NCI-H1694 (cell line): Measurements from ENCODE around the gene ASIC4.

Source experiments
- DNase-seq: peaks from one replicate; lab custom pipeline; 2025; lab: John Stamatoyannopoulos, UW

ASIC4 gene

GRCh38 chr2:219497495-219498279 is 16.6 kb upstream of the ASIC4 start:
- no peak for DNase-seq

- peak; percentile 98 for DNase-seq
These were observed 15.8 kb upstream of the ASIC4 start, which contains the start of gene GMPPA for GRCh38 chr2:219498280-219499057. GMPPA (plus strand) TSS chr2:219498891; CDS start chr2:219499976, 1,085 bp downstream.

- no peak for DNase-seq
These were observed 15.3 kb upstream of the ASIC4 start for GRCh38 chr2:219499058-219499307.

GRCh38 chr2:219499555-219499954 is 14.7 kb upstream of the ASIC4 start:
- DNase-seq = no peak

GRCh38 chr2:219500135-219500534 is 14.1 kb upstream of the ASIC4 start:
- DNase-seq = no peak

- DNase-seq = no peak
These were observed 12.4 kb upstream of the ASIC4 start for GRCh38 chr2:219501849-219502248.

- no peak for DNase-seq
These were observed 11.7 kb upstream of the ASIC4 start for GRCh38 chr2:219502618-219503017.

- DNase-seq = no peak
These were observed 8.7 kb upstream of the ASIC4 start for GRCh38 chr2:219505585-219505984.

- no peak for DNase-seq
These were observed 8.0 kb upstream of the ASIC4 start for GRCh38 chr2:219506153-219506801.

- peak; percentile 97 for DNase-seq
These were observed 7.3 kb upstream of the ASIC4 start for GRCh38 chr2:219506802-219507526.

GRCh38 chr2:219507581-219508443 is 6.5 kb upstream of the ASIC4 start:
- DNase-seq = no peak

- peak; percentile 68 for DNase-seq
These were observed 5.9 kb upstream of the ASIC4 start for GRCh38 chr2:219508444-219508734.

GRCh38 chr2:219508971-219509779 is 5.1 kb upstream of the ASIC4 start:
- peak; percentile 95 for DNase-seq

GRCh38 chr2:219509780-219510511 is 4.3 kb upstream of the ASIC4 start:
- DNase-seq = peak; percentile 92

- no peak for DNase-seq
These were observed 3.7 kb upstream of the ASIC4 start for GRCh38 chr2:219510512-219511135.

GRCh38 chr2:219511547-219512325 is 2.5 kb upstream of the ASIC4 start:
- peak; percentile 74 for DNase-seq

- DNase-seq = no peak
These were observed 1.6 kb upstream of the ASIC4 start for GRCh38 chr2:219512524-219513216.

GRCh38 chr2:219513787-219514186 is 495 bp upstream of the ASIC4 start:
- DNase-seq = no peak
